Endothelial cell of umbilical vein (primary cell): ENCODE results near the gene PANX1. TPM values are rescaled to one million over a fixed set of nuclear protein-coding genes. Genes with fewer than 3 reads are reported as not detected.

ENCODE experiments used
- BruUV-seq: library from RNA; stranded (reverse); fragments of 400-500 nt; replicated peaks from 2 replicates; lab custom pipeline; 2021; lab: Mats Ljungman, UMichigan
- CTCF ChIA-PET: fragments of 300-600, 350-600 bp; sonication (Branson Sonifier 250); formaldehyde crosslinking; loops from one replicate; lab custom pipeline; 2021; ENCODE audit warnings: antibody characterized with exemption, inconsistent platforms; lab: Charles Lee
- POLR2A ChIA-PET: fragments of 300-600, 350-600 bp; sonication (Branson Sonifier 250); formaldehyde crosslinking; loops from one replicate; lab custom pipeline; 2021; ENCODE audit warnings: antibody characterized with exemption, inconsistent platforms; lab: Charles Lee
- DNase-seq: peaks from one replicate; pipeline ENCODE4 v3.0.0-alpha.2; 2011; ENCODE audit warnings: low read depth, low spot score
- FAIRE-seq: peaks from 2 replicates; lab custom pipeline; 2011; peaks lifted over from hg19 to GRCh38; lab: Jason Lieb, UNC
- H2AFZ ChIP-seq: 2 replicates; pipeline ENCODE4 v1.6.0; 2012; ENCODE audit warnings: low read depth, low read length, control low read depth, inconsistent platforms
- H3K27ac ChIP-seq: 2 replicates; pipeline ENCODE4 v1.5.1; 2011; ENCODE audit warnings: low read depth, mild to moderate bottlenecking, control low read depth, low read length, moderate library complexity; ENCODE audit not compliant: insufficient read depth
- H3K27me3 ChIP-seq, 2 experiments: 2 replicates each; pipeline versions ENCODE4 v1.6.0 to v1.6.1; 2011; ENCODE audit warnings: low read length in 2 of 2, mixed read lengths in 1 of 2; ENCODE audit not compliant: control insufficient read depth in 2 of 2, insufficient read depth in 2 of 2
- H3K36me3 ChIP-seq, 2 experiments: 2 replicates in 1 of 2; 3 replicates in 1 of 2; pipeline ENCODE4 v1.5.1; 2011; ENCODE audit warnings: low read length in 2 of 2, mild to moderate bottlenecking in 1 of 2, moderate library complexity in 1 of 2; ENCODE audit not compliant: control insufficient read depth in 2 of 2, insufficient read depth in 2 of 2; ENCODE audit errors: extremely low read depth in 1 of 2
- H3K4me1 ChIP-seq: 3 replicates; pipeline ENCODE4 v1.5.1; 2011; ENCODE audit warnings: mild to moderate bottlenecking, low read length; ENCODE audit not compliant: control insufficient read depth, insufficient read depth; ENCODE audit errors: extremely low read depth
- H3K4me2 ChIP-seq: 2 replicates; pipeline ENCODE4 v1.6.1; 2011; ENCODE audit warnings: low read length, control low read depth, mixed read lengths; ENCODE audit not compliant: insufficient read depth
- H3K4me3 ChIP-seq, 3 experiments: fragments of 200-600 bp in 1 of 3; sonication (generic), shearing (Covaris generic) in 1 of 3; replicated peaks in 1 of 3; 2 replicates each; pipeline ENCODE4 v1.5.1; 2011 to 2016; ENCODE audit warnings: control low read depth in 3 of 3, low read length in 3 of 3, mild to moderate bottlenecking in 2 of 3, inconsistent platforms in 1 of 3, low read depth in 1 of 3, moderate library complexity in 1 of 3; ENCODE audit not compliant: insufficient read depth in 1 of 3
- H3K79me2 ChIP-seq: 2 replicates; pipeline ENCODE4 v1.6.0; 2012; ENCODE audit warnings: low read length, inconsistent platforms; ENCODE audit not compliant: control insufficient read depth, insufficient read depth
- H3K9ac ChIP-seq: replicated peaks from 2 replicates; pipeline ENCODE3; 2011; ENCODE audit warnings: low read length, control low read depth; ENCODE audit not compliant: insufficient read depth; ENCODE audit errors: extremely low read depth
- H3K9me1 ChIP-seq: replicated peaks from 3 replicates; pipeline ENCODE4 v1.6.0; 2011; ENCODE audit warnings: mild to moderate bottlenecking, low read length; ENCODE audit not compliant: control insufficient read depth, insufficient read depth; ENCODE audit errors: extremely low read depth
- H3K9me3 ChIP-seq: replicated peaks from 2 replicates; pipeline ENCODE4 v1.5.1; 2012; ENCODE audit warnings: low read length, inconsistent platforms; ENCODE audit not compliant: control insufficient read depth, insufficient read depth
- H4K20me1 ChIP-seq: replicated peaks from 2 replicates; pipeline ENCODE3; 2011; ENCODE audit warnings: mild to moderate bottlenecking, low read length; ENCODE audit not compliant: control insufficient read depth, insufficient read depth; ENCODE audit errors: extremely low read depth
- CTCF ChIP-seq, 2 donors: IDR thresholded peaks; 1 replicate in 1 of 2; 2 replicates in 1 of 2; pipeline ENCODE4 v1.5.1; 2011; ENCODE audit warnings: low read length in 2 of 2, mild to moderate bottlenecking in 2 of 2, moderate library complexity in 2 of 2, control low read depth in 1 of 2, inconsistent platforms in 1 of 2, low read depth in 1 of 2; ENCODE audit not compliant: insufficient read depth in 1 of 2; ENCODE audit errors: extremely low read depth in 1 of 2
- EZH2 ChIP-seq: IDR thresholded peaks from 2 replicates; pipeline ENCODE4 v1.6.1; 2012; ENCODE audit warnings: borderline replicate concordance, low read depth, mild to moderate bottlenecking, moderate library complexity, low read length, inconsistent platforms; ENCODE audit not compliant: severe bottlenecking
- FOS ChIP-seq: IDR thresholded peaks from 2 replicates; pipeline ENCODE4 v1.6.1; 2011; ENCODE audit warnings: mild to moderate bottlenecking, low read length, moderate library complexity, borderline replicate concordance; ENCODE audit not compliant: insufficient read depth
- GATA2 ChIP-seq: IDR thresholded peaks from 2 replicates; pipeline ENCODE4 v1.7.0; 2011; ENCODE audit warnings: low read depth, mild to moderate bottlenecking, moderate library complexity, mixed read lengths, low read length; ENCODE audit not compliant: insufficient read length, insufficient read depth
- JUN ChIP-seq: IDR thresholded peaks from 2 replicates; pipeline ENCODE4 v1.6.1; 2011; ENCODE audit warnings: borderline replicate concordance, low read depth; ENCODE audit not compliant: insufficient read length, insufficient read depth
- MAX ChIP-seq: IDR thresholded peaks from 2 replicates; pipeline ENCODE4 v1.6.1; 2011; ENCODE audit not compliant: insufficient read depth, insufficient read length
- MYC ChIP-seq: IDR thresholded peaks from one replicate; pipeline ENCODE4 v1.6.1; 2011; ENCODE audit warnings: mild to moderate bottlenecking, low read depth, low read length
- POLR2A ChIP-seq: IDR thresholded peaks from 2 replicates; pipeline ENCODE4 v1.6.1; 2012; ENCODE audit warnings: low read depth, mild to moderate bottlenecking, control low read depth, low read length
- POLR2AphosphoS5 ChIP-seq: IDR thresholded peaks from 2 replicates; pipeline ENCODE4 v1.6.1; 2012; ENCODE audit warnings: low read depth, mild to moderate bottlenecking, control low read depth, low read length, moderate library complexity; ENCODE audit not compliant: insufficient read depth
- dilution Hi-C: fragments of 300-500 bp; cut with MboI; formaldehyde crosslinking; loops from one replicate; pipeline ENCODE4 v1.15.0; 2019; ENCODE audit warnings: low sequenced_read_pairs; ENCODE audit not compliant: extremely low pct_ligation_motif_present
- intact Hi-C: fragments of 100-400 bp; cut with micrococcal nuclease; formaldehyde crosslinking; loops from one replicate; pipeline ENCODE4 v1.10.0; 2022
- polyA plus RNA-seq, 4 experiments: library from polyadenylated mRNA; depleted of rRNA in 3 of 4; stranded (reverse) in 3 of 4; unstranded in 1 of 4; fragments of >200 nt; gene quantifications; 2 replicates each; pipeline versions ENCODE4 v1.2.1 to v1.2.3, GENCODE V29; 2011 to 2012; ENCODE audit warnings: missing spikeins in 1 of 4
- total RNA-seq: library from RNA; stranded (reverse); gene quantifications from 2 replicates; pipeline ENCODE4 v1.2.3, GENCODE V29; 2021

The PANX1 gene
- total and polyA plus RNA-seq, 2 donors (not counting 3 experiments of a cell fraction or from before 2014, with no cell fraction given): 9.5 to 20.9 TPM

DNA sequence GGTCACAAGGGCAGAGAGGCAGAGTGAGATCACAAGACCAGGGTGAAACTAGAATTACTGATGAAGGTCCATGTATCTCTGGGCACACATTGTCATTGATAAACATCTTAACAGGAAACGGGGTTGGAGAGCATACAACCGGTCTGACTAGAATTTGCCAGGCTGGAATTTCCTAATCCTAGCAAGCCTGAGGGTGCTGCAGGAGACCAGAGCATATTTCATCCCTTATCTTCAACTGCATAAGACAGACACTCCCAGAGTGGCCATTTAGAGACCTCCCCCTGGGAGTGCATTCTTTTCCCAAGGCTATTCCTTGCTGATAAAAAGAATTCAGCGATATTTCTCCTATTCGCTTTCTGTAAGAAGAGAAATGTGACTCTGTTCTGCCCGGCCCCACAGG, 91.1 kb downstream of the PANX1 start:
- no peaks in the 10 kb centered on the region for H3K36me3 ChIP-seq
- no peaks in the 10 kb centered on the region for H3K27me3 ChIP-seq
- no peak overlapping the region for H3K9ac ChIP-seq
- no peaks in the 10 kb centered on the region for H3K9me1 ChIP-seq
- ChIA-PET POLR2A (no interaction called here), CTCF (no interaction called here)
- dilution Hi-C loops: no loop called here
- no peak overlapping the region for H3K4me3 ChIP-seq
- no peak overlapping the region for H3K27ac ChIP-seq
- no peaks in the 10 kb centered on the region for H3K9me3 ChIP-seq
- intact Hi-C loops: no loop called here
- BruUV-seq: no TSS peak
- no peak overlapping the region for H2AFZ ChIP-seq
- no peaks in the 10 kb centered on the region for H4K20me1 ChIP-seq
- H3K4me2 ChIP-seq: no peak overlapping the region
- TF ChIP-seq POLR2AphosphoS5 (no peak), JUN (no peak), MAX (no peak), CTCF (IDR thresholded peaks at IDR 0.05; ENCODE audit: extremely low read depth in 1 of 2, insufficient read depth in 1 of 2, low read depth in 1 of 2, low read length in 2 of 2) (no peak), EZH2 (no peak), MYC (no peak), GATA2 (no peak), FOS (no peak), POLR2A (no peak)
- DNase-seq (no peak), FAIRE-seq (no peak)
- no peaks in the 10 kb centered on the region for H3K79me2 ChIP-seq
- no peaks in the 10 kb centered on the region for H3K4me1 ChIP-seq
